GM12878 (cell line): ENCODE results near the gene ZNF366. TPM values are rescaled to one million over a fixed set of nuclear protein-coding genes. Genes with fewer than 3 reads are reported as not detected.

Experiments
- ATAC-seq: fragments of 200-7000 bp; cut with Tn5 transposase; 3 replicates; pipeline ENCODE4 v1.9.1; 2020; ENCODE audit warnings: mild to moderate bottlenecking, moderate library complexity
- BruUV-seq: library from RNA; stranded (reverse); fragments of 400-500 nt; replicated peaks from 2 replicates; lab custom pipeline; 2021; lab: Mats Ljungman, UMichigan
- CTCF ChIA-PET: fragments of 300-600 bp; sonication (Branson Sonifier 250); formaldehyde crosslinking; extraction: SDS; loops from one replicate; lab custom pipeline; 2021; ENCODE audit warnings: inconsistent platforms; lab: Yijun Ruan, JAX
- POLR2A ChIA-PET: fragments of 350-600 bp; formaldehyde crosslinking; extraction: SDS; loops from one replicate; lab custom pipeline; 2021; ENCODE audit warnings: inconsistent platforms; lab: Charles Lee
- RAD21 ChIA-PET: fragments of 300-600 bp; sonication (Branson Sonifier 250); formaldehyde crosslinking; loops from one replicate; lab custom pipeline; 2023; ENCODE audit warnings: antibody characterized with exemption; ENCODE audit not compliant: unreplicated experiment; lab: Charles Lee
- SMC1A ChIA-PET: fragments of 300-600 bp; sonication (Branson Sonifier 250); formaldehyde crosslinking; loops from one replicate; lab custom pipeline; 2023; ENCODE audit not compliant: unreplicated experiment, uncharacterized antibody; lab: Charles Lee
- DNase-seq: peaks from one replicate; pipeline ENCODE4 v3.0.0-alpha.2; 2011; ENCODE audit warnings: low read depth, low spot score
- FAIRE-seq: peaks from 3 replicates; lab custom pipeline; 2011; peaks lifted over from hg19 to GRCh38; lab: Jason Lieb, UNC
- H2AFZ ChIP-seq: 2 replicates; pipeline ENCODE4 v1.6.0; 2011; ENCODE audit warnings: low read depth, low read length, control low read depth; ENCODE audit not compliant: control insufficient read depth
- H3K27ac ChIP-seq: 2 replicates; pipeline ENCODE4 v1.5.1; 2011; ENCODE audit warnings: control low read depth; ENCODE audit not compliant: control insufficient read depth, insufficient read depth
- H3K27me3 ChIP-seq, 2 experiments: replicated peaks in 1 of 2; 2 replicates each; pipeline versions ENCODE4 v1.6.0 to v1.6.1; 2011; ENCODE audit warnings: low read length in 1 of 2; ENCODE audit not compliant: control insufficient read depth in 2 of 2, insufficient read depth in 2 of 2
- H3K36me3 ChIP-seq, 2 experiments: 2 replicates each; pipeline ENCODE4 v1.5.1; 2011; ENCODE audit warnings: low read length in 1 of 2; ENCODE audit not compliant: control insufficient read depth in 2 of 2, insufficient read depth in 2 of 2
- H3K4me1 ChIP-seq: 2 replicates; pipeline ENCODE4 v1.6.1; 2011; ENCODE audit warnings: mild to moderate bottlenecking, low read length, moderate library complexity, mixed read lengths; ENCODE audit not compliant: control insufficient read depth, insufficient read depth
- H3K4me2 ChIP-seq: 2 replicates; pipeline ENCODE4 v1.6.0; 2011; ENCODE audit warnings: control low read depth; ENCODE audit not compliant: control insufficient read depth, insufficient read depth
- H3K4me3 ChIP-seq: fragments of 200-600 bp; sonication (generic); 2 replicates; pipeline ENCODE4 v1.5.1; 2016
- H3K79me2 ChIP-seq: 2 replicates; pipeline ENCODE4 v1.6.0; 2011; ENCODE audit warnings: low read length; ENCODE audit not compliant: control insufficient read depth, insufficient read depth
- H3K9ac ChIP-seq: 2 replicates; pipeline ENCODE4 v1.8.0; 2011; ENCODE audit warnings: low read length, control low read depth, mixed read lengths; ENCODE audit not compliant: control insufficient read depth, insufficient read depth
- H3K9me3 ChIP-seq: replicated peaks from 3 replicates; pipeline ENCODE4 v1.5.1; 2011; ENCODE audit warnings: mild to moderate bottlenecking, low read length; ENCODE audit not compliant: control insufficient read depth, insufficient read depth
- H4K20me1 ChIP-seq: 2 replicates; pipeline ENCODE4 v1.6.0; 2011; ENCODE audit not compliant: control insufficient read depth, insufficient read depth
- BACH1 ChIP-seq: fragments of 450-650 bp; IDR thresholded peaks from 2 replicates; pipeline ENCODE4 v1.6.1; 2017; ENCODE audit warnings: mild to moderate bottlenecking, borderline replicate concordance
- CREB1 ChIP-seq: IDR thresholded peaks from 2 replicates; pipeline ENCODE4 v1.6.1; 2012; ENCODE audit warnings: low read depth, mild to moderate bottlenecking, inconsistent platforms
- GABPA ChIP-seq: IDR thresholded peaks from 2 replicates; pipeline ENCODE4 v1.6.1; 2014; ENCODE audit warnings: antibody characterized with exemption, low read depth, mild to moderate bottlenecking, inconsistent platforms
- GATAD2B ChIP-seq: fragments of 450-650 bp; conservative IDR thresholded peaks from 2 replicates; pipeline ENCODE4 v1.6.1; 2017; ENCODE audit warnings: low read depth, mild to moderate bottlenecking, moderate library complexity
- HDAC6 ChIP-seq: fragments of 200-600 bp; sonication (generic); IDR thresholded peaks from one replicate; pipeline ENCODE4 v1.8.0; 2017; ENCODE audit warnings: antibody characterized with exemption; ENCODE audit not compliant: unreplicated experiment
- HDGF ChIP-seq: fragments of 450-650 bp; IDR thresholded peaks from 2 replicates; pipeline ENCODE4 v1.6.1; 2016; ENCODE audit warnings: antibody characterized with exemption
- IRF4 ChIP-seq: IDR thresholded peaks from 2 replicates; pipeline ENCODE4 v1.6.1; 2011; ENCODE audit warnings: low read depth, low read length
- PAX5 ChIP-seq: IDR thresholded peaks from 2 replicates; pipeline ENCODE4 v1.6.1; 2011; ENCODE audit warnings: low read depth, low read length, borderline replicate concordance
- RCOR1 ChIP-seq: conservative IDR thresholded peaks from 2 replicates; pipeline ENCODE4 v1.6.1; 2012; ENCODE audit warnings: low read depth, low read length, improper control_type of control experiment
- TCF3 ChIP-seq: IDR thresholded peaks from 2 replicates; pipeline ENCODE4 v1.6.1; 2012; ENCODE audit warnings: low read depth, mild to moderate bottlenecking, low read length, borderline replicate concordance; ENCODE audit not compliant: insufficient read depth
- ZNF384 ChIP-seq: IDR thresholded peaks from 2 replicates; pipeline ENCODE4 v1.6.1; 2012; ENCODE audit warnings: low read depth, mild to moderate bottlenecking, low read length, improper control_type of control experiment, borderline replicate concordance
- WGBS: methylation state at CpG from one replicate; pipeline ENCODE4 v1.1.6; 2016; ENCODE audit warnings: low lambda C conversion rate; ENCODE audit not compliant: insufficient replicate concordance, insufficient coverage; ENCODE audit errors: missing lambda C conversion rate; 5-methylcytosine and 5-hydroxymethylcytosine counted together
- in situ Hi-C: fragments of 300-500 bp; cut with MboI; formaldehyde crosslinking; loops from 9 replicates; pipeline ENCODE4 v1.14.3; 2018; ENCODE audit warnings: mixed read lengths
- intact Hi-C: fragments of 100-400 bp; cut with micrococcal nuclease; formaldehyde crosslinking; loops from one replicate; pipeline ENCODE4 v1.14.2; 2022; ENCODE audit not compliant: unreplicated experiment
- polyA plus RNA-seq, 11 experiments: library from polyadenylated mRNA; depleted of rRNA in 4 of 11; unstranded in 6 of 11; stranded (reverse) in 5 of 11; fragments of >200 nt; fragmentation: Nextera tagmentation in 4 of 11; fragmentation: Illumina TruSeq in 1 of 11; extraction: Ambion mirVana in 4 of 11; extraction: Trizol in 1 of 11; gene quantifications; 1 replicate in 1 of 11; 2 replicates in 10 of 11; pipeline versions ENCODE4 v1.2.1 to v1.2.3, GENCODE V29; 2011 to 2016; ENCODE audit warnings: inconsistent platforms in 2 of 11, missing spikeins in 2 of 11, low read depth in 1 of 11
- total RNA-seq, 4 experiments: library from RNA; depleted of rRNA in 3 of 4; stranded (reverse); fragments of >200 nt in 3 of 4; fragmentation: Illumina TruSeq in 1 of 4; extraction: Trizol in 1 of 4; gene quantifications; 2 replicates each; pipeline versions ENCODE4 v1.2.1 to v1.2.3, GENCODE V29; 2013 to 2021
- TF ChIP-seq, protein P1 (sequence below): fragments of 450-650 bp; IDR thresholded peaks from 2 replicates; pipeline ENCODE4 v1.6.1; 2017; ENCODE audit warnings: mild to moderate bottlenecking
- TF ChIP-seq, protein P2 (sequence below): fragments of 450-650 bp; IDR thresholded peaks from 2 replicates; pipeline ENCODE4 v1.6.1; 2017; ENCODE audit warnings: borderline replicate concordance
- TF ChIP-seq, protein P3 (sequence below): fragments of 450-650 bp; formaldehyde crosslinking; IDR thresholded peaks from 2 replicates; pipeline ENCODE4 v1.5.0; 2022; ENCODE audit warnings: mild to moderate bottlenecking, missing genetic modification characterization

ZNF366 gene
- total and polyA plus RNA-seq, 10 of the 15 experiments (the other 5 are each of a cell fraction or from before 2014, with no cell fraction given) = 0.01 to 0.18 (median 0.04) TPM; not detected in 6

DNA sequence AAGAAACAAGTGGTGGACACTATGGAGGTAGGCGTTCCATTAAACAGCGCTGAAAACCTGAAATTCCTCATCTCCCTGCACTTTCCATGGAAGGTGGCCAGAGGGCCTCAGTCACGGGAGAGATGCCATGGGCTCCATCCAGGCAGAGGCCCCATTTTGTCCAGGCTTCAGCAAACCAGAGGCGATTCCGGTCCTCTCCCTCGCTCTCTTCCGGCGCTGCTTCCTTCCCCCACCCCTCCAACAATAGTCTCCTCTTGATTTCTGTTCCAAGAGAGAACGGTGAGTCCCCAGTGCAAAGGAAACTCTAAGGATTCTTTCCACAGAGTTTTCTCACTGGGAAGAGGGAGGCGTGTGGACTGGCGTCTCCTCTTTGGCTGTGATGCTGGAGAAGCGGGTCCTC is 7.5 kb downstream of the ZNF366 start:
- no peak overlapping the region for H2AFZ ChIP-seq
- TF ChIP-seq HDAC6 = no peak
- TF ChIP-seq TCF3 = no peak
- TF ChIP-seq ZNF384 = no peak
- TF ChIP-seq RCOR1 = no peak
- no peak for TF ChIP-seq PAX5
- TF ChIP-seq IRF4 = no peak
- TF ChIP-seq CREB1 = no peak
- TF ChIP-seq HDGF = no peak
- TF ChIP-seq, protein P1, sequence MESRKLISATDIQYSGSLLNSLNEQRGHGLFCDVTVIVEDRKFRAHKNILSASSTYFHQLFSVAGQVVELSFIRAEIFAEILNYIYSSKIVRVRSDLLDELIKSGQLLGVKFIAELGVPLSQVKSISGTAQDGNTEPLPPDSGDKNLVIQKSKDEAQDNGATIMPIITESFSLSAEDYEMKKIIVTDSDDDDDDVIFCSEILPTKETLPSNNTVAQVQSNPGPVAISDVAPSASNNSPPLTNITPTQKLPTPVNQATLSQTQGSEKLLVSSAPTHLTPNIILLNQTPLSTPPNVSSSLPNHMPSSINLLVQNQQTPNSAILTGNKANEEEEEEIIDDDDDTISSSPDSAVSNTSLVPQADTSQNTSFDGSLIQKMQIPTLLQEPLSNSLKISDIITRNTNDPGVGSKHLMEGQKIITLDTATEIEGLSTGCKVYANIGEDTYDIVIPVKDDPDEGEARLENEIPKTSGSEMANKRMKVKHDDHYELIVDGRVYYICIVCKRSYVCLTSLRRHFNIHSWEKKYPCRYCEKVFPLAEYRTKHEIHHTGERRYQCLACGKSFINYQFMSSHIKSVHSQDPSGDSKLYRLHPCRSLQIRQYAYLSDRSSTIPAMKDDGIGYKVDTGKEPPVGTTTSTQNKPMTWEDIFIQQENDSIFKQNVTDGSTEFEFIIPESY = no peak
- TF ChIP-seq, protein P2, sequence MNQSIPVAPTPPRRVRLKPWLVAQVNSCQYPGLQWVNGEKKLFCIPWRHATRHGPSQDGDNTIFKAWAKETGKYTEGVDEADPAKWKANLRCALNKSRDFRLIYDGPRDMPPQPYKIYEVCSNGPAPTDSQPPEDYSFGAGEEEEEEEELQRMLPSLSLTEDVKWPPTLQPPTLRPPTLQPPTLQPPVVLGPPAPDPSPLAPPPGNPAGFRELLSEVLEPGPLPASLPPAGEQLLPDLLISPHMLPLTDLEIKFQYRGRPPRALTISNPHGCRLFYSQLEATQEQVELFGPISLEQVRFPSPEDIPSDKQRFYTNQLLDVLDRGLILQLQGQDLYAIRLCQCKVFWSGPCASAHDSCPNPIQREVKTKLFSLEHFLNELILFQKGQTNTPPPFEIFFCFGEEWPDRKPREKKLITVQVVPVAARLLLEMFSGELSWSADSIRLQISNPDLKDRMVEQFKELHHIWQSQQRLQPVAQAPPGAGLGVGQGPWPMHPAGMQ = no peak
- no peak for TF ChIP-seq BACH1
- TF ChIP-seq GATAD2B = no peak
- TF ChIP-seq, protein P3, sequence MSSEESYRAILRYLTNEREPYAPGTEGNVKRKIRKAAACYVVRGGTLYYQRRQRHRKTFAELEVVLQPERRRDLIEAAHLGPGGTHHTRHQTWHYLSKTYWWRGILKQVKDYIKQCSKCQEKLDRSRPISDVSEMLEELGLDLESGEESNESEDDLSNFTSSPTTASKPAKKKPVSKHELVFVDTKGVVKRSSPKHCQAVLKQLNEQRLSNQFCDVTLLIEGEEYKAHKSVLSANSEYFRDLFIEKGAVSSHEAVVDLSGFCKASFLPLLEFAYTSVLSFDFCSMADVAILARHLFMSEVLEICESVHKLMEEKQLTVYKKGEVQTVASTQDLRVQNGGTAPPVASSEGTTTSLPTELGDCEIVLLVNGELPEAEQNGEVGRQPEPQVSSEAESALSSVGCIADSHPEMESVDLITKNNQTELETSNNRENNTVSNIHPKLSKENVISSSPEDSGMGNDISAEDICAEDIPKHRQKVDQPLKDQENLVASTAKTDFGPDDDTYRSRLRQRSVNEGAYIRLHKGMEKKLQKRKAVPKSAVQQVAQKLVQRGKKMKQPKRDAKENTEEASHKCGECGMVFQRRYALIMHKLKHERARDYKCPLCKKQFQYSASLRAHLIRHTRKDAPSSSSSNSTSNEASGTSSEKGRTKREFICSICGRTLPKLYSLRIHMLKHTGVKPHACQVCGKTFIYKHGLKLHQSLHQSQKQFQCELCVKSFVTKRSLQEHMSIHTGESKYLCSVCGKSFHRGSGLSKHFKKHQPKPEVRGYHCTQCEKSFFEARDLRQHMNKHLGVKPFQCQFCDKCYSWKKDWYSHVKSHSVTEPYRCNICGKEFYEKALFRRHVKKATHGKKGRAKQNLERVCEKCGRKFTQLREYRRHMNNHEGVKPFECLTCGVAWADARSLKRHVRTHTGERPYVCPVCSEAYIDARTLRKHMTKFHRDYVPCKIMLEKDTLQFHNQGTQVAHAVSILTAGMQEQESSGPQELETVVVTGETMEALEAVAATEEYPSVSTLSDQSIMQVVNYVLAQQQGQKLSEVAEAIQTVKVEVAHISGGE (CRISPR knock-in tag) = no peak
- TF ChIP-seq GABPA = no peak
- no TSS peak for BruUV-seq
- in situ Hi-C loops = no loop called here
- ChIA-PET RAD21 (no interaction called here), SMC1A (interaction anchor here (0.9 to 2.6 kb wide), 2 partner anchors 8 to 25 kb away, joined by 3 to 11 read pairs; no protein-coding TSS in a partner anchor), CTCF (interaction anchor here (1.3 kb wide), 1 partner anchor 10 kb away, joined by 3 read pairs; no protein-coding TSS in a partner anchor), POLR2A (no interaction called here)
- no peaks in the 10 kb centered on the region for H3K4me1 ChIP-seq
- H3K79me2 ChIP-seq = no peaks in the 10 kb centered on the region
- no peak overlapping the region for H3K9ac ChIP-seq
- 81% methylated on average over 12 of the region's 12 CpGs for WGBS
- no peaks in the 10 kb centered on the region for H3K27me3 ChIP-seq
- FAIRE-seq = no peak
- DNase-seq = no peak
- H3K4me2 ChIP-seq = no peak overlapping the region
- ATAC-seq = no peak
- no peak overlapping the region for H3K27ac ChIP-seq
- intact Hi-C loops = no loop called here
- H3K4me3 ChIP-seq = no peak overlapping the region
- H3K9me3 ChIP-seq = no peaks in the 10 kb centered on the region
- no peaks in the 10 kb centered on the region for H4K20me1 ChIP-seq
- H3K36me3 ChIP-seq = no peaks in the 10 kb centered on the region
